ENCODE measurements around the gene HTRA3.

The HTRA3 gene

GRCh38 chr4:8290701-8290970, 21.1 kb downstream of the HTRA3 start:
- no peak for FAIRE-seq
- no peak for DNase-seq (ENCODE audit: insufficient read length, low spot score)

DNA sequence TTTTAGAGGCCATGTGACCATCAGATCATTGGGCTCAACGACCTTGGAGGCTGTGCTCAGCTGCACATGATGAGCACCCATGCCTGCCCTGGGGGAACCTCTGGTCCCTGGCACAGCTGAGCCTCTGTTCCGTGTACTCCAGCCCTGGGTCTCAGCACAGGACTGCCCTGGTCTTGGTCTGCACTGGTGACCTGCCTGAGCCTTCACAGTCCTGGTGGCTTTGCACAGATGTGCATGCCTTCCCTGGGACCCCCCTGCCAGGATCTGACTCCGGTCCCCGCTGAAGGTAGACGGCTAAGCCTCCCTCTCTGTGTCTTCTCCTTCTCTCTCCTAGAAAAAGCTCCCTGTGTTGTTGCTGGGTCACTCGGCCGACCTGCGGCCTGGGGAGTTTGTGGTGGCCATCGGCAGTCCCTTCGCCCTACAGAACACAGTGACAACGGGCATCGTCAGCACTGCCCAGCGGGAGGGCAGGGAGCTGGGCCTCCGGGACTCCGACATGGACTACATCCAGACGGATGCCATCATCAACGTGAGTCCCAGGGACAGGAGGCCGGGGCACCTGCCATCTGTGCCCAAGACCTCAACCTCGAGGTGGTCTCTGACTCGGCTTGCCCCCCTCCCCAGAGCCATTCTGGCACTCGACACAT, 21.6 kb downstream of the HTRA3 start:
- DNase-seq (ENCODE audit: insufficient read length, low spot score) (no peak), FAIRE-seq (no peak)

GRCh38 chr4:8291701-8292477, 22.3 kb downstream of the HTRA3 start:
- DNase-seq (ENCODE audit: insufficient read length, low spot score), result no peak
- FAIRE-seq, result no peak

DNA sequence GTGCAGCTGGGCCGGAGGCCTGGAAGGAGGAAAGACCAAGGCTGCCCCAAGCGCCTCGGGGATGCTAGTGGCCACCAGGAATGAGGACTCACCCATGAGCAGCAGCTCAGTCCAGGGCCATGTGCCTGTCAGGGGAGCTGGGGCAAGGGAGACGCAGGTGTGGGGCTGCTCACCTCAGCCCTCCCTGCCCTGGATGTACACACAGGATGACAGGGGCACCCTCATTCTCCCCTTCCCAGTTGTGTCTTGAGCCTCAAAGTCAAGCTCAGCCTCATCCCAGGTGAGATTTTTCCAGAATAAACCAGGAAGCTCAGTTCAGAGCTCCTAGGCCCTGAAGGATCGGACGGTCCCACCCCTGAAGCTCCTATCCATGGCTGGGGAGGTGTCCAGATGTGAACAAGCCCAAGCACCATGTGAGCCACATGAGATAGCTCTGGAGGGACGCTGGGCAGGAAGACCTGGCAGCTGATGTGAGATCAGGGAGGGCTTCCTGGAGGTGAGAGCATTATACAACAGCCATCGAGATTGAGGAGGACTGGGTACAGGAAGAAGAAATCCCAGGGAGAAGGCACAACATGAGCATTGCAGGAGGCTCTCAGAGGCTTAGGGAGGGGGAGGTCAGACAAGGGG, 23.0 kb downstream of the HTRA3 start:
- no peak for DNase-seq (ENCODE audit: insufficient read length, low spot score)
- FAIRE-seq, result no peak

- FAIRE-seq, result no peak
- no peak for DNase-seq (ENCODE audit: insufficient read length, low spot score)
Observed at GRCh38 chr4:8293131-8293975, 23.8 kb downstream of the HTRA3 start.

GRCh38 chr4:8294036-8294435, 24.5 kb downstream of the HTRA3 start:
- FAIRE-seq, result no peak
- no peak for DNase-seq (ENCODE audit: insufficient read length, low spot score)

GRCh38 chr4:8294775-8295174, 25.2 kb downstream of the HTRA3 start:
- FAIRE-seq (no peak), DNase-seq (ENCODE audit: insufficient read length, low spot score) (no peak)

DNA sequence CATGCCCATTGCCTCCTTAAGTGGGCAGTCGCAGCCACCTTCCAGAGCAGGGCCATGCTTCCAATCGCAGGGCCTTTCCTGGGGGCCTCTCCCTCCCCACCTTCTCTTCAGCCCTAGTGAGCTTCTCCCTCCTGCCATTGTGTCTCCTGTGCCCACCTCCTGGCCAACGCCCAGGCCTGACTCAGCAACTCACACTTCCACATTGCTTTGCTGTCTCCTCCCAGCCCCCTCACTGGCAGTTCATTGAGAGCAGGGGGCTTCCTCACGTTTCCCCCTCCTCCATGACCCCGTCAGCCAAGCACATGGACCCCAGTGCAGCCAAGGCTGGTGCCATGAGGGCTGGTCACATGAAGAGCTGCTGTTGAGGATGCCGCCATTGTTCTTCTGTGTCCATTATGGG, 25.9 kb downstream of the HTRA3 start:
- DNase-seq (ENCODE audit: insufficient read length, low spot score) (no peak), FAIRE-seq (no peak)

DNA sequence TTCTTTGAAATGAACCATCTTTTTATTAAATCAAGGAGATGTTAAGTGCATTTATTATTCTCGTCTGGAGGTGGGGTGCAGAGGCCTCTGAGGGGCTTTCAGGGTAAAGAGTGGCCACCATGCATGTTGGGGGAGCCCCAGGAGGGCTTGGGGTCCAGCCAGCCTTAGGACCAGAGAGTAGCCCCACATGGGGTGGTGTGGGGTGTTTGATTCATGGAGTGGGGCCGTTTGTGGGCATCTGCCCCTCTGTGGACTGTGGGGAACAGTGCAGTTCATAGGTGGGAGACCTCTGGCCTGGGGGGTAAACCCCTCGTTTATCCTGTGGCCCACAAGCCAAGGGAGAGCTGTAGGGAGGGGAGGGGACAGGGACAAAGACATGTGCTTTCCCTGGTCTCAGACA, 26.9 kb downstream of the HTRA3 start:
- DNase-seq (ENCODE audit: insufficient read length, low spot score) (no peak), FAIRE-seq (no peak)

- FAIRE-seq (no peak), DNase-seq (ENCODE audit: insufficient read length, low spot score) (no peak)
Observed at GRCh38 chr4:8297141-8297601, 27.6 kb downstream of the HTRA3 start.

DNA sequence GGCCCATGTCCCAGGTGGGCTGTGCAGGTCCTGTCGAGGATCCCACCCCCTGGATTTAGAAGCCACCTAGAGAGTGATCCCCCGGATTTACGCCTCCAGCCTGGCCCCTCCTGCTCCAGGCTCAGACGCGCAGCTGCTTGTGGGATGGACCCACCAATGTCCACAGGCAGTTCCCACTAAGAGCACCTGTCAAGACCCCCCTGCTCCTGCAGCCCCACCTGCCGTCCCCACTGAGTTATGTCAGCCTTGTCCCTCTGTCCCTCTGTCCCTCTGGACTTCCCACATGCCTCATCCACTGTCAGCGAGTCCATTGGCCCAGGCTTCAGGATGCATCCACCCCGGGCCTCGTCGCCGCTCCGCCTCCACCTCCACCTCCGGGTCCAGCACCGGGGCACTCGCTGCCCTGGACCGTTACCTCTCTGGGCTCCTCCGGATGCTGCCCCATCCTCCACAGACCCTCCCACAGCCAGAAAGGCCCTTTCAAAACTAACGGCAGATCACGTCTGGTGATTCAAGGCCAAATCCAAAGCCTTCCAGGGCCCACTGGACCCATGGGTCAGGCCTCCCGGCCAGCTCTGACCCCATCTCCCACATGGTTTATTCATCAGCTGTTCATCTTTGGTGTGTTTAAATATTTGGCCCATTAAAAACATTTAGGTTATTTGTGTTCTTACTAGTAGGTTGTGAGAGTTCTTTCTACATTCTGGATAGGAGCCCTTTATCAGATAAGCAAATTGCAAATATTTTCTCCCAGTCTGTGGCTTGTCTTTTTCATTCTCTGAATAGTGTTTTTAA, 28.3 kb downstream of the HTRA3 start:
- DNase-seq (ENCODE audit: insufficient read length, low spot score) (no peak), FAIRE-seq (no peak)

DNA sequence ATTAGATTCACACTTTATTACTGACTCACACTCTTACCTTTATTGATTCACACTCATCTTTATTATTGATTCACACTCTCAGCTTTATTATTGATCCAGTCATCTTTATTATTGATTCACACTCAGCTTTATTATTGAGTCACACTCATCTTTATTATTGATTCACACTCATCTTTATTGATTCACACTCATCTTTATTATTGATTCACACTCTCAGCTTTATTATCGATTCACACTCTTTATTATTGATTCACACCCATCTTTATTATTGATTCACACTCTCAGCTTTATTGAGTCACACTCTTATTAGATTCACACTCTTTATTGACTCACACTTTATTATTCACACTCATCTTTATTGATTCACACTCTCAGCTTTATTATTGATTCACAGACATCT, 31.3 kb downstream of the HTRA3 start:
- no peak for FAIRE-seq

DNA sequence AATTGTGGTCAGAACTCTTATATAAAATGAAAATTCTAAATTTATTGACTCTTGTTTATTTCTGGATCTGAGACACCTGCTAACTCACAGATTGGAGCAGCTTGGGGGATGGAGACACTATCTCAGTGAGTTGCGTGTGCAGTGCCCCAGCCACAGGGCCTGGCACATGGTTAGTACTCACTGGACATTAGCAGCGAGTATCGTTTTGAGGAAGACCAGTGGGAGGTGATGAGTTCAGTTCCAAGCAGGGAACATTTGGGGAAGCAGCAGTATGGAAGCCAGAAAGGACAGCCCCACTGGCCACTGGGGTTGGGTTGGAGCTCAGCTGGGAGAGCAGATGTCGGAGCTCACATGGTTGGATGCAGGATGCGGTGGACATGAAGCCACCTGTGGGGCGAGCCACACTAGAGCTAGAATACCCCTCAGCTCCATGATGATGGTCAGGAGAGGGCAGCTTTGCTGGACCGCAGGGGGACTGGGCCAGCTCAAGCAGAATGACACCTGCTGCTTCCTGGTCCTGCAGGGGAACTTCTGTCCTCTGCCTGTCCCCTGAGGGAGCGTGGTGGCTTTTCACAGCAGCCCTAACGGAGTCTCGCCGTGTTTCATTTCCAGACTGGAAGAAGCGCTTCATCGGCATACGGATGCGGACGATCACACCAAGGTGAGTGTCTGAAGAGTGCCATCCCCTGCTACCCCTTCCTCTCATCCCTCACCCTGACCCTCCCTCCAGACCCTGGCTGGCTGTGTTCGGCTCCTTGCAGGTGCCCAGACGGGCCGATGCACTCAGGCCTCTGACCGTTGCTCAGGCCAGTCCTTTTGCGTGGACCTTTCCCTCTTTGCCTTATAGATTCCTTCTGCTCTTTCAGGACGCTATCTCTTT, 32.5 kb downstream of the HTRA3 start:
- FAIRE-seq (no peak), DNase-seq (ENCODE audit: insufficient read length, low spot score) (no peak)

More for the DNA sequence above, 31.3 kb downstream of the HTRA3 start:
- no peak for DNase-seq (ENCODE audit: insufficient read length, low spot score)

GRCh38 chr4:8303081-8303480, 33.5 kb downstream of the HTRA3 start:
- DNase-seq (ENCODE audit: insufficient read length, low spot score) (no peak), FAIRE-seq (no peak)

- DNase-seq (ENCODE audit: insufficient read length, low spot score), result no peak
- FAIRE-seq, result no peak
Observed at GRCh38 chr4:8303485-8304281, 34.1 kb downstream of the HTRA3 start.

DNA sequence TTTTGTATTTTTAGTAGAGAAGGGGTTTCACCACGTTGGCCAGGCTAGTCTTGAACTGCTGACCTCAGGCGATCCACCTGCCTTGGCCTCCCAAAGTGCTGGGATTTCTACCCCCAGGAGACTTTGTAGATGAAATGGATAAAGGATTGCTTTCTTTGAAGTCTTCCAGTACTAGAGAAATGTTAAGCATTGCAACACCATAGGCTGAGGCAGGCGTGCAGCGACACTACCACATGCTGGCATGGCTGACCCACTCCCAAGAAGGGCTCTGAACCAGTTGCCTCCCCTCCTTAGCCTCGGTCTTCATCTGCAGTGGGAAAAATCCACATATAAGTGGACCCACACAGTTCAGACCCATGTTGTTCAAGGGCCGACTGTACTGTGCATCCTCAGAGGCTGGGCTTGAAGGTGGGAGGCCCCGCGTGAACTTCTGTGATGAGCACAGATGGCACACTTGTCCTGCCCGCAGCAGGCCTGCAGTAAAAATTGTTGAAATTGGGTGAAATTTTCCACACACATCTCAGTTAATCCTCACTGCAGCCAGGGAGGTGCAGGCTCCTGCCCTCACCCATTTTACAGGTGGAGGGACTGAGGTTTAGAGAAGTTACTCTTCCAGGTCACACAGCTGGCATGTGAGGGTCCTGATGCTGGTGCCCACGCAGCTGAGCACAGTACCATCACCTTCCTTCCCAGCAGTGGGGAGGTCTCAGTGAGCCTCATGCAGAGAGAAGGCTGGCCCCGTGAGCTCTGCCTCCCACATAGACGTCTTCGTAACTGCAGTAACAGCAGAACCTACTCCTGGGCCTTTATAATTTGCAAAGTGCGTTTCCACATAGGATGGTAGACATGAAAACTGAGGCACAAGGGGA, 35.5 kb downstream of the HTRA3 start:
- FAIRE-seq (no peak), DNase-seq (ENCODE audit: insufficient read length, low spot score) (no peak)

- DNase-seq (ENCODE audit: insufficient read length, low spot score) (no peak), FAIRE-seq (no peak)
Observed at GRCh38 chr4:8305851-8306471, 36.4 kb downstream of the HTRA3 start.

Measured in GM19239 (cell line).